Natural killer cell treated with Interleukin-12 subunit alpha and Interleukin-12 subunit beta and Interleukin-15 and Interleukin-18, amount 100 ng/mL, for 72 hours (primary cell): ENCODE data around the gene CTNNBL1. TPM values are rescaled to one million over a fixed set of nuclear protein-coding genes. Genes with fewer than 3 reads are reported as not detected.
"Not testable (repeated sequence)": the region's sequence is repeated elsewhere in the genome, so short reads cannot be mapped to it uniquely, and the experiment has no call there.

Experiments used
- ATAC-seq, 2 donors: fragments of 150-1000 bp; cut with Tn5 transposase in 1 of 2; sonication (Bioruptor Pico), chemical (Tn5 transposase) in 1 of 2; 2 replicates each; pipeline ENCODE4 v1.10.0; 2021
- DNase-seq: peaks from one replicate; pipeline ENCODE4 v3.0.0; 2022; ENCODE audit warnings: low spot score
- H3K27ac Mint-ChIP-seq, 2 donors: 1 replicate in 1 of 2; 2 replicates in 1 of 2; pipeline ENCODE4 v1.8.0; 2022; ENCODE audit warnings: mixed read lengths in 2 of 2, mild to moderate bottlenecking in 1 of 2, moderate library complexity in 1 of 2
- H3K27me3 Mint-ChIP-seq, 2 donors: 1 replicate in 1 of 2; 2 replicates in 1 of 2; pipeline ENCODE4 v1.8.0; 2022; ENCODE audit warnings: mixed read lengths in 2 of 2
- H3K36me3 Mint-ChIP-seq: one replicate; pipeline ENCODE4 v1.8.0; 2022; ENCODE audit warnings: mixed read lengths
- H3K4me1 Mint-ChIP-seq, 2 donors: 1 replicate in 1 of 2; 2 replicates in 1 of 2; pipeline ENCODE4 v1.8.0; 2022; ENCODE audit warnings: low read depth in 2 of 2, mixed read lengths in 2 of 2, mild to moderate bottlenecking in 1 of 2
- H3K4me3 Mint-ChIP-seq: one replicate; pipeline ENCODE4 v1.8.0; 2022; ENCODE audit warnings: mixed read lengths
- H3K9me3 Mint-ChIP-seq: 2 replicates; pipeline ENCODE4 v1.8.0; 2022; ENCODE audit warnings: mixed read lengths
- total RNA-seq, 2 donors: library from RNA; stranded (reverse); gene quantifications; one replicate each; pipeline ENCODE4 v1.2.3, GENCODE V29; 2022

CTNNBL1 gene, protein sequence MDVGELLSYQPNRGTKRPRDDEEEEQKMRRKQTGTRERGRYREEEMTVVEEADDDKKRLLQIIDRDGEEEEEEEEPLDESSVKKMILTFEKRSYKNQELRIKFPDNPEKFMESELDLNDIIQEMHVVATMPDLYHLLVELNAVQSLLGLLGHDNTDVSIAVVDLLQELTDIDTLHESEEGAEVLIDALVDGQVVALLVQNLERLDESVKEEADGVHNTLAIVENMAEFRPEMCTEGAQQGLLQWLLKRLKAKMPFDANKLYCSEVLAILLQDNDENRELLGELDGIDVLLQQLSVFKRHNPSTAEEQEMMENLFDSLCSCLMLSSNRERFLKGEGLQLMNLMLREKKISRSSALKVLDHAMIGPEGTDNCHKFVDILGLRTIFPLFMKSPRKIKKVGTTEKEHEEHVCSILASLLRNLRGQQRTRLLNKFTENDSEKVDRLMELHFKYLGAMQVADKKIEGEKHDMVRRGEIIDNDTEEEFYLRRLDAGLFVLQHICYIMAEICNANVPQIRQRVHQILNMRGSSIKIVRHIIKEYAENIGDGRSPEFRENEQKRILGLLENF
- 10 to 100 TPM; 80.9 to 95.9 TPM for total RNA-seq

DNA sequence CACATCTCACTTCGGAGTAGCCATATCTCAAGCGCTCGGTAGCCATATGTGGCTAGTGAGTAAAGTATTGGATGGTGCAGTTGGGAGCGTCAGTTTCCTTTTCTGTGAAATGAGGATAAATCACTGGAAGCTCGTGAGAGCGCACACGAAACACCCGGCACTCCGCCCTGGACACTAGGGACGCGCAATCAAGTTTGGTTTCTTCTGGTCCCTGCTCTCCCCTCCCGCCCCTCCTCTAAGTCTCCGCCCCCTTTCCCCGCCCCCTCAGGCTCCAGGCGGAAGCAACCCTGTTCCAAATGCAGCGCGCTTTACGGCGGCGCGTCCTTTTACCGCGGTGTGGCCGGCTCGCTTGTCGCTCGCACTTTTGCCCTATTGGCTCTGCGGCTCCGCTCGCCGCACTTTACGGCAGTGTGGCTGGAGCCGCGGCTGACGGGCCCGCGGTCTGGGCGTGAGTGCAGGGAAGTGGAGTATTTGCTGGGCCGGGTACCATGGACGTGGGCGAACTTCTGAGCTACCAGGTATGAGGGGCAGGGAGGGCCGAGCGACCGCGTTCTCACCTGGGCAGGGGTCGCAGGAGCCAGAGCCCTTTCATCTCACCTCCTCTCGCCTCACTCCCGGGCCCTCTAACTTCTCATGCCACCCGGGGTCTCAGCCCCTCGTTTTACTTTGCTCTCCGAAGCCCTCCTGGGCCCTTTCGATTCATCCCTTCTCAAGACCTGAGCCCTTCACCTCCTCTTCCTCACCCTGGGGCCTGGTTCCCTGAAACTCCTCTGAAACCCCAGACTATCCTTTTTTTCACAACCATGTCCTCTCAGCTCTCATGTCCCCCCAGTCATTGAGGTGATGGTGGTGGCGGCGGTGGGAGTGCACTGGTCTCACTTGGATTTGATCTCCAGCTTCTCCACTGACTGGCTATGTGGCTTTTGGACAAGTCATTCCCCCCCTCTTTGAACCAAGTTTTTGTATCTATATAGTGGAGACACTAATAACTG, at the start of gene CTNNBL1:
Gene CTNNBL1, plus strand, starts transcription at position 396 of the 992 bp plus-strand sequence. Its CDS starts 93 bp downstream, at position 489.
- H3K27ac Mint-ChIP-seq: peak within 1 kb of the TSS; percentile 82 to 94
- H3K36me3 Mint-ChIP-seq: peaks cover 7% of the 10 kb centered on the region
- peaks cover 13 to 20% of the 10 kb centered on the region in 2 donors for H3K27me3 Mint-ChIP-seq
- DNase-seq: peak; percentile 98
- peak within 1 kb of the TSS; percentile 96 for H3K4me3 Mint-ChIP-seq
- ATAC-seq: peak; percentile 98 to 99
- peaks cover 29 to 33% of the 10 kb centered on the region in 2 donors for H3K4me1 Mint-ChIP-seq
- H3K9me3 Mint-ChIP-seq: no peaks in the 10 kb centered on the region

DNA sequence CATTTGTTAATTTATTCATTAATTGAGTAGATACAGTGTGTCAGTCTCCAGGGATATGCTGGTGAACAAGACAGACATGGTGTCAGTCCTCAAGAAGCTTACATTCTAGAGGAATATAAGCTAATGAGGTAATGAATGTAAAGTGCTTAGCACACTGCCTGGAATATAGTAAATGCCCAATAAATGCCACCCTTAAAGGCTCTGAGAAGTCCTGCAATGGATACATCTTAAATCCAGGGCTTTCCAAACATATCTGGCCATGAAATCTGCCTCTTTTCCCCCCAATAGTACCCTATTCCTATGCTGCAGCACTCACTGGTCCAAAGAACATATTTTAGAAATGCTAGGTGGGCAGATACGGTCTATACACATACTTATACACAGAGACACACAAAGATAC, 49.2 kb upstream of the CTNNBL1 start:
- H3K27me3 Mint-ChIP-seq: peaks cover 36 to 51% of the 10 kb centered on the region in 2 donors
- no peak for ATAC-seq
- no peak overlapping the region for H3K27ac Mint-ChIP-seq
- no peaks in the 10 kb centered on the region for H3K4me1 Mint-ChIP-seq
- no peaks in the 10 kb centered on the region for H3K9me3 Mint-ChIP-seq
- no peak overlapping the region for H3K4me3 Mint-ChIP-seq
- DNase-seq: no peak
- no peaks in the 10 kb centered on the region for H3K36me3 Mint-ChIP-seq

DNA sequence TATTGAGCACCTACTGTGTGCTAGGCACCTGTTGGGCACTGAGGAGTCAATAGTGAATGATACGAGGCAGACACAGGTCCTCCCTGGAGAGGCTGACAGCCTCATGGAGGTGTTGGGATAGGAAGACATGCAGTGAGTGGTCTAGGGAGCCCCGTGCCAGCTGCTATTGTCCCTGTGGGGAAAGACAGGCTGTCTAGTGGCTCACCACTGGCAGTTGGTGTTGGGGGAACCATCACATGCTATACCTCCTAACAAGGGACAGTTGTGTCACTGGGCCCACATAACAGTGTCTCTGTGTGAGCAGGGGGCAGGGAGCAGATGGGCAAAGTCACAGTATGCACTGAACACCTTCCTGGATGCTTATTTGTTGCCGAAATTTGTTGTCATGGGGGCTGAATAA, 45.9 kb upstream of the CTNNBL1 start:
- Mint-ChIP-seq H3K27ac (no peak overlapping the region), H3K4me3 (no peak overlapping the region), H3K27me3 (peaks cover 22 to 37% of the 10 kb centered on the region in 2 donors), H3K36me3 (no peaks in the 10 kb centered on the region), H3K4me1 (no peaks in the 10 kb centered on the region), H3K9me3 (no peaks in the 10 kb centered on the region)
- ATAC-seq: no peak
- no peak for DNase-seq

DNA sequence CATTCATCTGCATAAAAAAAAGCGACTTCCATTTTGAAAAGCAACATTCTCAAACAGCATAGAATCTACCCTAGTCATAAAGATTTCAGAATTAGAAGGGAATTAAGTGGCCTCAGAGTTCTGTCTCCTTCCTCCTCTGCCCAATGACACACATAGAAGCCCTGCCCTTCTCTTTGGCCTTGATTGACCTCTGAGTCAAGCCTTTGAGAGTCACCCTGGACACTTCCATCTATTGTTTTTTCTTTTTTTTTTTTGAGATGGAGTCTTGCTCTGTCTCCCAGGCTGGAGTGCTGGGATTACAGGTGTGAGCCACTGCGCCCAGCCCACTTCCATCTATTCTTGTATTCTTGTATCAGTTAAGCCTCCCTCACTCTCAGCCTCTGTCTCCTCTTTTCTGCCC, 44.8 kb upstream of the CTNNBL1 start:
- DNase-seq (no peak), ATAC-seq (no peak)
- Mint-ChIP-seq H3K4me3 (no peak overlapping the region), H3K27me3 (peaks cover 18 to 42% of the 10 kb centered on the region in 2 donors), H3K4me1 (no peaks in the 10 kb centered on the region), H3K27ac (no peak overlapping the region), H3K36me3 (no peaks in the 10 kb centered on the region), H3K9me3 (no peaks in the 10 kb centered on the region)

DNA sequence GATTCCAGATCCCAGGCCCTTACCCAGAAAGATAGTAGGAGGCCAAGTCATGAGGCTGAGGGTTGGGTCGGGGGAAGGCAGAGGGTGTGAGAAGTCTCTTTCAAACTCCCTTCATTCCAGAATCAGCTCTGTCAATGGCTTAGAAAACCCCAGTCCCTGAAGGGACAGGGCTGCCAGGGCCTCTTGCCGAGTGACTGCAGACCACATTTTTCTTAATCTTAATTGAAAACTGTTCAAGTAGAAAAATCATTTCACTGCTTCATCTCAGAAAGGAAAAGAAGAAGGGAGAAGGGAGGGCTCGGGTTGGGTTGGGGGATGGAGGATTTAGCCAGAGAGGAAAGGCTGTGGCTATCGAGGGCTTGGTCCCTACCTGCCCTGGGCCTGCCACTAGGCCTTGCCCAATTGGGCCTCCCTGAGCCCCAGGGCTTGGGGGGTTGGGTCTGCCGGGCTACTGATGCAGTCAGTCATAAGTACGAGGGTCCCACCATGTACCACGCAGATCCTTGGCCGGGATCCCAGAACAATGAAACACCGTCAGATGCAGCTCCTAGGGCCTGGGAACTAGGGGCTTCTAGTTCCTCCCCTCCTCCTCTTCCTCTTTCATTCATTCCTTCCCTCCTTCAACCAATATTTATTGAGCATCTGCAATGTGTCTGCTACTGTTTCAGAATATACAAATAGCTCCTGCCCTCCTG, 44.0 kb upstream of the CTNNBL1 start:
- H3K27me3 Mint-ChIP-seq: peaks cover 17 to 39% of the 10 kb centered on the region in 2 donors
- ATAC-seq: no peak
- no peak for DNase-seq

DNA sequence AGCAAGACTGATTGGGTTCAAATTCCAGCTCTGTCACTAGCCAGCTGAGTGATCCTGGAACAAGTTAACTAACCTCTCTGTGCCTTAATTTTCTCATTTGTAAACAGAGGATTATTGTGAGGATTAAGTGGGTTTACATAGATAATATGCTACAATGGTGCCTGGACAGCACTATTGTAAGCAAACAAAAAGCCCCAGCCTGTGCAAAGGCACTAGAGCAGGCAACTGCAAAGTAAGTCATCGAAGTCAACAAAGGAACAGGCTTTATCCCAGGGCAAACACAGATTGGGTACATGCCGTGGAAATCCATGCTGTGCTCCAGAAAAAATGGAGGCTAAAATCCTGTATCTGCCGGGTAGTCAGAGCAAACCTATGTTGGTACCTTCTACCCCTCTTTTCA, 43.2 kb upstream of the CTNNBL1 start:
- Mint-ChIP-seq H3K4me3 (no peak overlapping the region), H3K27ac (no peak overlapping the region), H3K36me3 (no peaks in the 10 kb centered on the region), H3K9me3 (no peaks in the 10 kb centered on the region), H3K4me1 (no peaks in the 10 kb centered on the region), H3K27me3 (peaks cover 21 to 33% of the 10 kb centered on the region in 2 donors)
- no peak for ATAC-seq
- DNase-seq: no peak

More for the DNA sequence above, 44.0 kb upstream of the CTNNBL1 start:
- Mint-ChIP-seq H3K36me3 (no peaks in the 10 kb centered on the region), H3K4me1 (no peaks in the 10 kb centered on the region), H3K9me3 (no peaks in the 10 kb centered on the region), H3K27ac (no peak overlapping the region), H3K4me3 (no peak overlapping the region)

DNA sequence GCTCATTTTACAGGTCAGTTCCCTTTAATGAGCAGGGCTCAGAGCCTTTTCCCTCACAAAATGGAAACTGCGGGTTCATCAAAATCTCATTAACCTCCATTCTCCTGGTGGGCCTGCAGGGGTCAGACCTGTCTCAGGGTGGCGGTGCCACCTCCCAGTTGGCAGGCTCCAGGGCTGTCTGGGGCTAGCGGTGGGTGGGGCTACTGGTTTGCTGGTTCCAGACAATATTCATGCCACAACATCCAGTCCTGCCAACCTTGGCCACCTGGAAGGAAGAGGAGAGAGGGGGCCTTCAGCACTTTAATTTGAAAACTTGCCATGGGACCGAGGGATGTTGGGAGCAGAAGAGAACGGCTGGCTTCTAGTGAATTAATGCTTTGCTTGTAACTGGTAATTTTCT, 41.9 kb upstream of the CTNNBL1 start:
- DNase-seq: no peak
- Mint-ChIP-seq H3K4me1 (no peaks in the 10 kb centered on the region), H3K27ac (no peak overlapping the region), H3K4me3 (no peak overlapping the region), H3K9me3 (no peaks in the 10 kb centered on the region), H3K36me3 (no peaks in the 10 kb centered on the region), H3K27me3 (peaks cover 22 to 41% of the 10 kb centered on the region in 2 donors)
- ATAC-seq: peak; percentile 79 to 84

DNA sequence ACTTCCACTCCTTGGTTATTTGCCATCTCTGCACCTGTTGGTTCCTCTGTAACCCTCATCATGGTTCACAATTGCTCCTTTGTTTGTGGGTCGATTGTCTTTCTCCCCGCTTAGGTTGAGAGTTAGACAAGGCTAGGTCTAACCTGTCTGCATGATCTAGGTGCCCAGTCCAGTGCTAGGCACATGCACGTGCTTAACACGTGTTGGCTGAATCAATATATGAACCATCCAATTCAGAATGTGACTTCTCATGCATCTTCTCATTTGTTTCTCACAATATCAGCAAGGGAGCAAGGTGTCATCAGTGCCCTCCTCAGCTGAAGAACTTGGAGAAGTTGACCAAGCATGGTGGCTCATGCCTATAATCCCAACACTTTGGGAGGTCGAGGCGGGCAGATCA, 36.9 kb upstream of the CTNNBL1 start:
- H3K9me3 Mint-ChIP-seq: no peaks in the 10 kb centered on the region
- no peaks in the 10 kb centered on the region for H3K36me3 Mint-ChIP-seq
- H3K4me3 Mint-ChIP-seq: no peak overlapping the region
- no peaks in the 10 kb centered on the region for H3K4me1 Mint-ChIP-seq
- DNase-seq (no peak), ATAC-seq (no peak)
- H3K27me3 Mint-ChIP-seq: peaks cover 17 to 22% of the 10 kb centered on the region in 2 donors
- H3K27ac Mint-ChIP-seq: no peak overlapping the region

DNA sequence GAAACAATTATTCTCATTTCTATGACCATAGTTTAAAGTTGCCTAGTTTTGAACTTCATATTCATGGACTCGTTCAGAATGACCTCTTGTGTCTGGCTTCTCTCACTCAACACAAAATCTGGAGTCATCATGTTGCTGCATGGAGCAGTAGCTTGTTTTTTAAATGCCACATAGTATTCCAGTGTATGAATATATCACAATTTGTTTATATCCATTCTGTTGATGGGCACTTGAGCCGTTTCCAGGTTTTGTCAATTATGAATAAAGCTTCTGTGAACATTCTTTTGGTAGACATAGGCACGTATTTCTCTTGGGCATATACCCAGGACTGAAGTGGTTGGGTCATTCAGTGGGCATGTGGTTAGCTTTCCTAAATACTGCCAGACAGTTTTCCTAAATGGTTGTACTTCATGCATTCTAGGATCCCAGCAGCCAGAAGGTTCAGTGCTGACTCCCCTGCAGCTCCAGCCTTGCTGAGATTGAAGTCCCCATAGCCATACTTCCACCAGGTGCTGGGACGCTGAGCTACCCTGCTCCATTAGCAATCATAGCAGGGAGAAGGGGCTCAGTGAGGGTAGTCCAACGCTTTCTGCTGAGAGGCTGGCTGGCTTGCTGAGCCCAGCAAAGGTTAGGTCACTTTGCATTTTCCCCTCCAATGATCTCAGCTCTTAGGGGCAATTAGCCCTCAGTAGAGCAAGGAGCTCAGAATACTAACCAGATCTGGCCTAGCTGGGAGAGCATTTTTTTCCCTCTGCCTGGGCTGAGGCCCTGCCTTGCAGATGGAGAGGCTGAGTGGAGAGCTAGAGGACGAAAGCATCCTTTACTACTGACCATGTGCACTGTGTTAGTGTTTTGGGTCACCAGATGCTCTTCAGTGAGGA, 35.7 kb upstream of the CTNNBL1 start:
- Mint-ChIP-seq H3K36me3 (no peaks in the 10 kb centered on the region), H3K9me3 (no peaks in the 10 kb centered on the region), H3K4me1 (no peaks in the 10 kb centered on the region), H3K27ac (no peak overlapping the region), H3K27me3 (peaks cover 17 to 19% of the 10 kb centered on the region in 2 donors), H3K4me3 (no peak overlapping the region)
- no peak for DNase-seq
- ATAC-seq: peak in 1 of 2 donors; percentile 36

DNA sequence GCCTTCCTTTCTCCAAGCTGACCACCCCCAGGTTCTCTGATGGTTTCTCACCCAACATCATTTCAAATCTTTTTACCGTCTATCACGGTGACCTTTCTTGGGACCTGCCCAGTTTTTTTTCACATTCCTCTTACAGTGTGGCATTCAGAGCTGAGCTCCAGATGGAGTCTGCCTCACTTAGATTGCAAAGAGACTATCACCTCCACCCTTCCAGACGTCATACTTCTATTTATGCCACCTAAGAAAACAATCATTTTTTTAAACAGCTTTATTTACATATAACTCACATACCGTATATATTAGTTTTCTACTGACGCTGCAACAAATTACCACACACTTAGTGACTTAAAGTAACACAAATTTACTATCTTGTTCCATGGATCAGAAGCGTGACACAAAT, 32.3 kb upstream of the CTNNBL1 start:
- Mint-ChIP-seq H3K9me3 (no peaks in the 10 kb centered on the region), H3K27ac (no peak overlapping the region), H3K27me3 (peaks cover 14 to 19% of the 10 kb centered on the region in 2 donors), H3K4me3 (no peak overlapping the region), H3K4me1 (no peaks in the 10 kb centered on the region), H3K36me3 (peaks cover 6% of the 10 kb centered on the region)
- ATAC-seq (no peak), DNase-seq (no peak)

DNA sequence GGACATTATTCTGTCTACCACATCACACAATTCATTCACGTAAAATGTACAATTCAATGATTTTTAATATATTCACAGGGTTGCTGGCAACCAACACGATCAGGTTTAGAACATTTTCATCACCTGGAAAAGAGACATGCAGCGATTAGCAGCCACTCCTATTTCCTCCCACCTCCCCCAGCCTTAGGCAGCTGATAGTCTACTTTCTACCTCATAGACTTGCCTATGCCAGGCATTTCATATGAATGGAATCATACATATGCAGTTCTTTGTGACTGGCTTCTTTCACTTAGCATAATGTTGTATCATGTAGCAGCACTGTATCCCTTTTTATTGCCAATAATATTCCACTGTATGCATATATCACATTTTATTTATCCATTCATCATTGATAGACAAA, 31.5 kb upstream of the CTNNBL1 start:
- no peak overlapping the region for H3K27ac Mint-ChIP-seq
- peaks cover 6% of the 10 kb centered on the region for H3K36me3 Mint-ChIP-seq
- ATAC-seq: no peak
- no peaks in the 10 kb centered on the region for H3K9me3 Mint-ChIP-seq
- no peaks in the 10 kb centered on the region for H3K4me1 Mint-ChIP-seq
- H3K27me3 Mint-ChIP-seq: peaks cover 13 to 14% of the 10 kb centered on the region in 2 donors
- no peak overlapping the region for H3K4me3 Mint-ChIP-seq
- DNase-seq: no peak

DNA sequence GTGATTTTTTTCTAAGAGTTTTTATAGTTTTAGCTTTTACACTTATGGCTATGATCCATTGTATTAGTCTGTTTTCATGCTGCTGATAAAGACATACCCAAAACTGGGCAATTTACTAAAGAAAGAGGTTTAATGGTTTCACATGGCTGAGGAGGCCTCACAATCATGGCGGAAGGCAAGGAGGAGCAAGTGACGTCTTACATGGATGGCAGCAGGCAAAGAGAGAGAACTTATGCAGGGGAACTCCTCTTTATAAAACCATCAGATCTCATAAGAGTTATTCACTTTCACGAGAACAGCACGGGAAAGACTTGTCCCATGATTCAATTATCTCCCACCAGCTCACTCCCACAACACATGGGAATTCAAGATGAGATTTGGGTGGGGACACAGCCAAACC, 29.2 kb upstream of the CTNNBL1 start:
- H3K4me3 Mint-ChIP-seq, ATAC-seq, H3K9me3 Mint-ChIP-seq, H3K4me1 Mint-ChIP-seq, DNase-seq, H3K27ac Mint-ChIP-seq, H3K36me3 Mint-ChIP-seq: not testable (repeated sequence)
- peaks cover 19% of the 10 kb centered on the region in 2 donors for H3K27me3 Mint-ChIP-seq
